ENCODE data around the gene DNAH2.

Gene DNAH2

GRCh38 chr17:7880076-7880868 lies 162.7 kb downstream of the DNAH2 start:
- Histone ChIP-seq H3K27me3 (no peaks in the 10 kb centered on the region), H3K4me1 (peaks cover 3% of the 10 kb centered on the region; the same call in 1 of the 2 replicates), H3K36me3 (peaks cover 5% of the 10 kb centered on the region; the same call in 1 of the 2 replicates), H3K9me3 (no peaks in the 10 kb centered on the region), H3K4me3 (ENCODE audit: low read depth, low read length) (no peak overlapping the region)
- TF ChIP-seq CTCF (IDR thresholded peaks at IDR 0.05; ENCODE audit: low read depth, low read length) = no peak
- DNase-seq = no peak

GRCh38 chr17:7881276-7882054 lies 163.9 kb downstream of the DNAH2 start:
- peak; percentile 71 for DNase-seq
- H3K4me1 ChIP-seq = peaks cover 3% of the 10 kb centered on the region; the same call in 1 of the 2 replicates

GRCh38 chr17:7882068-7882467 lies 164.5 kb downstream of the DNAH2 start:
- H3K9me3 ChIP-seq = no peaks in the 10 kb centered on the region
- peaks cover 3% of the 10 kb centered on the region; the same call in 1 of the 2 replicates for H3K4me1 ChIP-seq
- DNase-seq = no peak
- H3K27me3 ChIP-seq = no peaks in the 10 kb centered on the region
- peaks cover 5% of the 10 kb centered on the region; the same call in 1 of the 2 replicates for H3K36me3 ChIP-seq
- H3K4me3 ChIP-seq (ENCODE audit: low read depth, low read length) = peak overlapping the region; percentile 60
- no peak for TF ChIP-seq CTCF (IDR thresholded peaks at IDR 0.05; ENCODE audit: low read depth, low read length)

More at GRCh38 chr17:7881276-7882054, 163.9 kb downstream of the DNAH2 start:
- H3K4me3 ChIP-seq (ENCODE audit: low read depth, low read length) = peak overlapping the region; percentile 60
- no peaks in the 10 kb centered on the region for H3K9me3 ChIP-seq
- peaks cover 5% of the 10 kb centered on the region; the same call in 1 of the 2 replicates for H3K36me3 ChIP-seq
- TF ChIP-seq CTCF (IDR thresholded peaks at IDR 0.05; ENCODE audit: low read depth, low read length) = no peak
- H3K27me3 ChIP-seq = no peaks in the 10 kb centered on the region

- no peak for TF ChIP-seq CTCF (IDR thresholded peaks at IDR 0.05; ENCODE audit: low read depth, low read length)
- H3K9me3 ChIP-seq = no peaks in the 10 kb centered on the region
- H3K36me3 ChIP-seq = peaks cover 5% of the 10 kb centered on the region; the same call in 1 of the 2 replicates
- peak overlapping the region; percentile 60 for H3K4me3 ChIP-seq (ENCODE audit: low read depth, low read length)
- H3K27me3 ChIP-seq = no peaks in the 10 kb centered on the region
- H3K4me1 ChIP-seq = peaks cover 3% of the 10 kb centered on the region; the same call in 1 of the 2 replicates
- no peak for DNase-seq
Measured at GRCh38 chr17:7882629-7883028, 165.1 kb downstream of the DNAH2 start.

Measured in BE2C (cell line).